ENCODE results near the gene ADGRV1. TPM values are rescaled to one million over a fixed set of nuclear protein-coding genes. Genes with fewer than 3 reads are reported as not detected.

ADGRV1 gene
- total and polyA plus RNA-seq, 9 of the 15 experiments (the other 6 are each of a cell fraction or from before 2014, with no cell fraction given): 21.7 to 156 (median 58.2) TPM

GRCh38 chr5:91106842-91107511, 548.4 kb downstream of the ADGRV1 start:
- BruUV-seq (replicated peaks): no TSS peak
- ChIA-PET CTCF (ENCODE audit: low intra/inter-chr PET ratio) (no interaction called here), POLR2A (interaction anchor here (1.5 kb wide), 1 partner anchor 276 kb away, joined by 7 read pairs; the partner anchor contains the start of gene ARRDC3)
- Histone ChIP-seq H3K27ac (ENCODE audit: extremely low read depth, low read depth, low read length) (no peak overlapping the region), H3K27me3 (ENCODE audit: control insufficient read depth in 2 of 2, insufficient read depth in 2 of 2, low read length in 2 of 2) (no peaks in the 10 kb centered on the region), H3K4me2 (ENCODE audit: insufficient read depth, low read length) (no peak overlapping the region), H3K79me2 (ENCODE audit: control insufficient read depth, insufficient read depth, low read length) (no peaks in the 10 kb centered on the region), H3K4me1 (replicated peaks in 1 of 2; ENCODE audit: control insufficient read depth in 2 of 2, insufficient read depth in 2 of 2, low read length in 2 of 2) (no peaks in the 10 kb centered on the region), H3K9me1 (ENCODE audit: control insufficient read depth, insufficient read depth, low read length) (no peaks in the 10 kb centered on the region), H3K9ac (ENCODE audit: insufficient read depth in 1 of 2, low read depth in 2 of 2, low read length in 2 of 2) (no peak overlapping the region), H3K4me3 (no peak overlapping the region), H3K36me3 (ENCODE audit: control insufficient read depth, insufficient read depth, low read length) (peaks cover 43% of the 10 kb centered on the region; the same call in 2 of the 3 replicates), H2AFZ (ENCODE audit: low read depth, low read length) (no peak overlapping the region), H3K9me3 (replicated peaks; ENCODE audit: control insufficient read depth, insufficient read depth, low read depth, low read length) (no peaks in the 10 kb centered on the region), H4K20me1 (replicated peaks; ENCODE audit: control insufficient read depth, insufficient read depth, low read length) (no peaks in the 10 kb centered on the region)
- no peak for FAIRE-seq
- DNase-seq (ENCODE audit: extremely low read depth in 1 of 4, low spot score in 3 of 4): no peak
- ATAC-seq: no peak
- intact Hi-C loops (cut with micrococcal nuclease): no loop called here
- in situ Hi-C loops (cut with MboI): loop anchor here (10.0 kb wide), 1 partner anchor 278 kb away; the partner anchor contains the start of gene ARRDC3
- 79% methylated on average over 8 of the region's 8 CpGs for WGBS (ENCODE audit: insufficient coverage, low coverage, missing lambda C conversion rate)
- TF ChIP-seq ZNF318 (IDR thresholded peaks at IDR 0.05; ENCODE audit: borderline replicate concordance in 1 of 2, low read depth in 1 of 2) (no peak), ZNF639 (CRISPR knock-in tag; conservative IDR thresholded peaks at IDR 0.05 in 1 of 2, IDR thresholded peaks at IDR 0.05 in 1 of 2) (no peak), HDAC8 (tag; IDR thresholded peaks at IDR 0.05) (no peak), PTBP1 (IDR thresholded peaks at IDR 0.05; ENCODE audit: low read depth, low read length) (no peak), PHF21A (IDR thresholded peaks at IDR 0.05; ENCODE audit: borderline replicate concordance, low read depth) (no peak), ZNF586 (CRISPR knock-in tag; conservative IDR thresholded peaks at IDR 0.05) (no peak), NONO (IDR thresholded peaks at IDR 0.05; ENCODE audit: low read depth in 2 of 2, low read length in 1 of 2) (no peak), ZNF707 (CRISPR knock-in tag; conservative IDR thresholded peaks at IDR 0.05) (no peak), TFAM (CRISPR knock-in tag; conservative IDR thresholded peaks at IDR 0.05) (no peak), ELK1 (CRISPR knock-in tag; IDR thresholded peaks at IDR 0.05) (no peak)

Data from K562 (cell line).